Stimulated activated naive B cell treated with anti-CD40 and anti-IgM and Interleukin-4, amounts not matched to agents 10 μg/mL and 1 μg/mL and 100 μg/mL, for 72 hours (primary cell): Measurements from ENCODE around the gene PBX1.

Experiments used
- ATAC-seq, 2 donors: fragments of 150-1000 bp; cut with Tn5 transposase; replicated peaks; 2 replicates each; pipeline ENCODE4 v1.10.0; 2021; ENCODE audit warnings: moderate library complexity in 1 of 2
- DNase-seq: peaks from one replicate; pipeline ENCODE4 v3.0.0; 2021
- H3K27ac Mint-ChIP-seq: one replicate; pipeline ENCODE4 v1.8.0; 2022; ENCODE audit warnings: mild to moderate bottlenecking, mixed read lengths
- H3K27me3 Mint-ChIP-seq, 2 donors: one replicate each; pipeline ENCODE4 v1.8.0; 2022; ENCODE audit warnings: mixed read lengths in 2 of 2
- H3K36me3 Mint-ChIP-seq, 2 donors: one replicate each; pipeline ENCODE4 v1.8.0; 2022; ENCODE audit warnings: mixed read lengths in 2 of 2, mild to moderate bottlenecking in 1 of 2
- H3K4me1 Mint-ChIP-seq, 2 donors: one replicate each; pipeline ENCODE4 v1.8.0; 2022; ENCODE audit warnings: mixed read lengths in 2 of 2, mild to moderate bottlenecking in 1 of 2
- H3K4me3 Mint-ChIP-seq, 2 donors: one replicate each; pipeline ENCODE4 v1.8.0; 2022; ENCODE audit warnings: mild to moderate bottlenecking in 2 of 2, mixed read lengths in 2 of 2, moderate library complexity in 1 of 2
- H3K9me3 Mint-ChIP-seq, 2 donors: one replicate each; pipeline ENCODE4 v1.8.0; 2022; ENCODE audit warnings: mixed read lengths in 2 of 2, mild to moderate bottlenecking in 1 of 2

The PBX1 gene

GRCh38 chr1:164682570-164682969 lies 123.6 kb downstream of the PBX1 start:
- DNase-seq (no peak), ATAC-seq (no peak)
- Mint-ChIP-seq H3K4me3 (no peak overlapping the region), H3K27ac (no peak overlapping the region), H3K9me3 (no peaks in the 10 kb centered on the region), H3K36me3 (no peaks in the 10 kb centered on the region), H3K27me3 (no peaks in the 10 kb centered on the region), H3K4me1 (no peaks in the 10 kb centered on the region)

- Mint-ChIP-seq H3K4me1 (no peaks in the 10 kb centered on the region), H3K27me3 (no peaks in the 10 kb centered on the region)
- no peak for DNase-seq
Observed at GRCh38 chr1:164683235-164683634, 124.3 kb downstream of the PBX1 start.

GRCh38 chr1:164685266-164686035 lies 126.5 kb downstream of the PBX1 start:
- H3K4me3 Mint-ChIP-seq, result no peak overlapping the region
- no peak for ATAC-seq
- DNase-seq, result no peak
- H3K27me3 Mint-ChIP-seq, result no peaks in the 10 kb centered on the region
- no peaks in the 10 kb centered on the region for H3K36me3 Mint-ChIP-seq
- no peak overlapping the region for H3K27ac Mint-ChIP-seq
- H3K4me1 Mint-ChIP-seq, result no peaks in the 10 kb centered on the region
- no peaks in the 10 kb centered on the region for H3K9me3 Mint-ChIP-seq

More at GRCh38 chr1:164683235-164683634, 124.3 kb downstream of the PBX1 start:
- Mint-ChIP-seq H3K27ac (no peak overlapping the region), H3K9me3 (no peaks in the 10 kb centered on the region), H3K4me3 (no peak overlapping the region), H3K36me3 (no peaks in the 10 kb centered on the region)
- ATAC-seq, result no peak

- H3K27ac Mint-ChIP-seq, result no peak overlapping the region
- H3K4me1 Mint-ChIP-seq, result no peaks in the 10 kb centered on the region
- DNase-seq (no peak), ATAC-seq (no peak)
- H3K27me3 Mint-ChIP-seq, result no peaks in the 10 kb centered on the region
- no peak overlapping the region for H3K4me3 Mint-ChIP-seq
- no peaks in the 10 kb centered on the region for H3K36me3 Mint-ChIP-seq
- no peaks in the 10 kb centered on the region for H3K9me3 Mint-ChIP-seq
Observed at GRCh38 chr1:164687777-164688176, 128.8 kb downstream of the PBX1 start.

- H3K27ac Mint-ChIP-seq, result no peak overlapping the region
Observed at GRCh38 chr1:164688791-164689190, 129.8 kb downstream of the PBX1 start.

GRCh38 chr1:164689672-164690511 lies 130.9 kb downstream of the PBX1 start:
- ATAC-seq, result no peak
- Mint-ChIP-seq H3K9me3 (no peaks in the 10 kb centered on the region), H3K27ac (no peak overlapping the region), H3K27me3 (no peaks in the 10 kb centered on the region), H3K36me3 (no peaks in the 10 kb centered on the region), H3K4me3 (no peak overlapping the region), H3K4me1 (no peaks in the 10 kb centered on the region)
- DNase-seq, result no peak

More at GRCh38 chr1:164688791-164689190, 129.8 kb downstream of the PBX1 start:
- H3K27me3 Mint-ChIP-seq, result no peaks in the 10 kb centered on the region
- H3K4me1 Mint-ChIP-seq, result no peaks in the 10 kb centered on the region
- no peaks in the 10 kb centered on the region for H3K36me3 Mint-ChIP-seq
- no peak overlapping the region for H3K4me3 Mint-ChIP-seq
- DNase-seq (no peak), ATAC-seq (no peak)
- no peaks in the 10 kb centered on the region for H3K9me3 Mint-ChIP-seq

- Mint-ChIP-seq H3K4me3 (no peak overlapping the region), H3K27me3 (no peaks in the 10 kb centered on the region), H3K27ac (no peak overlapping the region), H3K4me1 (no peaks in the 10 kb centered on the region), H3K36me3 (no peaks in the 10 kb centered on the region), H3K9me3 (no peaks in the 10 kb centered on the region)
- ATAC-seq (no peak), DNase-seq (no peak)
Observed at GRCh38 chr1:164692420-164692819, 133.4 kb downstream of the PBX1 start.

- no peaks in the 10 kb centered on the region for H3K4me1 Mint-ChIP-seq
Observed at GRCh38 chr1:164693564-164694359, 134.8 kb downstream of the PBX1 start.

GRCh38 chr1:164694505-164694904 lies 135.5 kb downstream of the PBX1 start:
- ATAC-seq (no peak), DNase-seq (no peak)
- Mint-ChIP-seq H3K4me1 (no peaks in the 10 kb centered on the region), H3K36me3 (no peaks in the 10 kb centered on the region), H3K4me3 (no peak overlapping the region), H3K9me3 (no peaks in the 10 kb centered on the region), H3K27ac (no peak overlapping the region), H3K27me3 (no peaks in the 10 kb centered on the region)

More at GRCh38 chr1:164693564-164694359, 134.8 kb downstream of the PBX1 start:
- no peak overlapping the region for H3K27ac Mint-ChIP-seq
- no peak for ATAC-seq
- no peak overlapping the region for H3K4me3 Mint-ChIP-seq
- no peak for DNase-seq
- H3K36me3 Mint-ChIP-seq, result no peaks in the 10 kb centered on the region
- no peaks in the 10 kb centered on the region for H3K27me3 Mint-ChIP-seq
- H3K9me3 Mint-ChIP-seq, result no peaks in the 10 kb centered on the region

- H3K9me3 Mint-ChIP-seq, result no peaks in the 10 kb centered on the region
- H3K36me3 Mint-ChIP-seq, result no peaks in the 10 kb centered on the region
- peaks cover 0 to 5% of the 10 kb centered on the region in 2 donors for H3K27me3 Mint-ChIP-seq
- no peak overlapping the region for H3K4me3 Mint-ChIP-seq
- no peaks in the 10 kb centered on the region for H3K4me1 Mint-ChIP-seq
- ATAC-seq, result no peak
- no peak for DNase-seq
- no peak overlapping the region for H3K27ac Mint-ChIP-seq
Observed at GRCh38 chr1:164695956-164696665, 137.1 kb downstream of the PBX1 start.

- no peak for ATAC-seq
- H3K4me3 Mint-ChIP-seq, result no peak overlapping the region
- H3K9me3 Mint-ChIP-seq, result no peaks in the 10 kb centered on the region
- H3K27me3 Mint-ChIP-seq, result peaks cover 0 to 5% of the 10 kb centered on the region in 2 donors
- DNase-seq, result no peak
- H3K27ac Mint-ChIP-seq, result no peak overlapping the region
- no peaks in the 10 kb centered on the region for H3K36me3 Mint-ChIP-seq
- no peaks in the 10 kb centered on the region for H3K4me1 Mint-ChIP-seq
Observed at GRCh38 chr1:164699815-164700491, 141.0 kb downstream of the PBX1 start.

GRCh38 chr1:164700683-164701082 lies 141.7 kb downstream of the PBX1 start:
- Mint-ChIP-seq H3K4me1 (no peaks in the 10 kb centered on the region), H3K4me3 (no peak overlapping the region), H3K9me3 (no peaks in the 10 kb centered on the region), H3K36me3 (no peaks in the 10 kb centered on the region), H3K27me3 (peaks cover 0 to 5% of the 10 kb centered on the region in 2 donors), H3K27ac (no peak overlapping the region)
- no peak for DNase-seq
- no peak for ATAC-seq

GRCh38 chr1:164701189-164701761 lies 142.3 kb downstream of the PBX1 start:
- Mint-ChIP-seq H3K4me3 (no peak overlapping the region), H3K4me1 (no peaks in the 10 kb centered on the region), H3K27ac (no peak overlapping the region), H3K9me3 (no peaks in the 10 kb centered on the region), H3K36me3 (no peaks in the 10 kb centered on the region), H3K27me3 (peaks cover 0 to 5% of the 10 kb centered on the region in 2 donors)
- ATAC-seq (no peak), DNase-seq (no peak)
